ENCODE measurements around the gene PRKACB.

PRKACB gene

GRCh38 chr1:84257617-84258016, 113.5 kb downstream of the PRKACB start:
- Histone ChIP-seq H3K27ac (ENCODE audit: low read depth, low read length) (no peak overlapping the region), H3K4ac (ENCODE audit: low read depth, low read length) (no peak overlapping the region), H3K56ac (ENCODE audit: low read length) (no peak overlapping the region), H2BK120ac (ENCODE audit: low read depth, low read length) (no peak overlapping the region), H2BK15ac (replicated peaks; ENCODE audit: low read depth) (no peak overlapping the region), H3K9ac (ENCODE audit: low read length) (no peak overlapping the region), H2AK5ac (ENCODE audit: low read length) (no peak overlapping the region), H3K79me2 (ENCODE audit: control insufficient read depth, insufficient read depth, low read length) (no peaks in the 10 kb centered on the region), H4K8ac (ENCODE audit: low read depth, low read length) (no peak overlapping the region), H3K4me2 (ENCODE audit: low read length) (no peak overlapping the region), H3K79me1 (ENCODE audit: low read length) (no peaks in the 10 kb centered on the region), H3K18ac (ENCODE audit: low read length) (no peak overlapping the region), H3K36me3 (ENCODE audit: control insufficient read depth, insufficient read depth, low read length) (no peaks in the 10 kb centered on the region), H3K23ac (ENCODE audit: low read length) (no peak overlapping the region), H3K4me3 (ENCODE audit: low read length) (no peak overlapping the region), H3K27me3 (ENCODE audit: insufficient read depth, low read length, poor library complexity) (no peaks in the 10 kb centered on the region), H2BK5ac (ENCODE audit: low read length) (no peak overlapping the region), H3K4me1 (ENCODE audit: control insufficient read depth, low read depth, low read length) (no peaks in the 10 kb centered on the region), H4K5ac (ENCODE audit: low read length) (no peak overlapping the region)
- no peak for DNase-seq
- no CpG with 5 or more reads among the region's 2 CpGs for whole genome bisulfite sequencing (ENCODE audit: extremely low coverage, insufficient coverage, low lambda C conversion rate)

- no peaks in the 10 kb centered on the region for H3K79me2 ChIP-seq (ENCODE audit: control insufficient read depth, insufficient read depth, low read length)
- H2BK15ac ChIP-seq (replicated peaks; ENCODE audit: low read depth), result no peak overlapping the region
- no peak overlapping the region for H3K9ac ChIP-seq (ENCODE audit: low read length)
- no peaks in the 10 kb centered on the region for H3K36me3 ChIP-seq (ENCODE audit: control insufficient read depth, insufficient read depth, low read length)
- no peak overlapping the region for H2BK5ac ChIP-seq (ENCODE audit: low read length)
- no peak overlapping the region for H4K5ac ChIP-seq (ENCODE audit: low read length)
- H3K27ac ChIP-seq (ENCODE audit: low read depth, low read length), result no peak overlapping the region
- no peak overlapping the region for H3K4me2 ChIP-seq (ENCODE audit: low read length)
- H3K56ac ChIP-seq (ENCODE audit: low read length), result no peak overlapping the region
- H3K4me3 ChIP-seq (ENCODE audit: low read length), result no peak overlapping the region
- no peaks in the 10 kb centered on the region for H3K27me3 ChIP-seq (ENCODE audit: insufficient read depth, low read length, poor library complexity)
- no peak overlapping the region for H3K18ac ChIP-seq (ENCODE audit: low read length)
- H3K4ac ChIP-seq (ENCODE audit: low read depth, low read length), result no peak overlapping the region
- H2AK5ac ChIP-seq (ENCODE audit: low read length), result no peak overlapping the region
- H2BK120ac ChIP-seq (ENCODE audit: low read depth, low read length), result no peak overlapping the region
- H4K8ac ChIP-seq (ENCODE audit: low read depth, low read length), result no peak overlapping the region
- no peak for DNase-seq
- no peaks in the 10 kb centered on the region for H3K79me1 ChIP-seq (ENCODE audit: low read length)
- no peaks in the 10 kb centered on the region for H3K4me1 ChIP-seq (ENCODE audit: control insufficient read depth, low read depth, low read length)
- no peak overlapping the region for H3K23ac ChIP-seq (ENCODE audit: low read length)
- no CpG with 5 or more reads among the region's 2 CpGs for WGBS (ENCODE audit: extremely low coverage, insufficient coverage, low lambda C conversion rate)
These were observed 115.3 kb downstream of the PRKACB start for GRCh38 chr1:84259376-84259775.

- no peaks in the 10 kb centered on the region for H3K4me1 ChIP-seq (ENCODE audit: control insufficient read depth, low read depth, low read length)
- no peak overlapping the region for H3K4me3 ChIP-seq (ENCODE audit: low read length)
- H2BK120ac ChIP-seq (ENCODE audit: low read depth, low read length), result no peak overlapping the region
- no peak overlapping the region for H4K8ac ChIP-seq (ENCODE audit: low read depth, low read length)
- no peaks in the 10 kb centered on the region for H3K27me3 ChIP-seq (ENCODE audit: insufficient read depth, low read length, poor library complexity)
- no peak overlapping the region for H3K9ac ChIP-seq (ENCODE audit: low read length)
- H2BK15ac ChIP-seq (replicated peaks; ENCODE audit: low read depth), result no peak overlapping the region
- DNase-seq, result no peak
- H3K4me2 ChIP-seq (ENCODE audit: low read length), result no peak overlapping the region
- H2BK5ac ChIP-seq (ENCODE audit: low read length), result no peak overlapping the region
- H3K4ac ChIP-seq (ENCODE audit: low read depth, low read length), result no peak overlapping the region
- no peak overlapping the region for H3K23ac ChIP-seq (ENCODE audit: low read length)
- H3K79me1 ChIP-seq (ENCODE audit: low read length), result no peaks in the 10 kb centered on the region
- H3K27ac ChIP-seq (ENCODE audit: low read depth, low read length), result no peak overlapping the region
- H3K79me2 ChIP-seq (ENCODE audit: control insufficient read depth, insufficient read depth, low read length), result no peaks in the 10 kb centered on the region
- no peaks in the 10 kb centered on the region for H3K36me3 ChIP-seq (ENCODE audit: control insufficient read depth, insufficient read depth, low read length)
- no peak overlapping the region for H3K56ac ChIP-seq (ENCODE audit: low read length)
- H3K18ac ChIP-seq (ENCODE audit: low read length), result no peak overlapping the region
- WGBS (ENCODE audit: extremely low coverage, insufficient coverage, low lambda C conversion rate), result no CpG with 5 or more reads among the region's 2 CpGs
- no peak overlapping the region for H4K5ac ChIP-seq (ENCODE audit: low read length)
- no peak overlapping the region for H2AK5ac ChIP-seq (ENCODE audit: low read length)
These were observed 115.9 kb downstream of the PRKACB start for GRCh38 chr1:84259989-84260388.

- no peak overlapping the region for H4K8ac ChIP-seq (ENCODE audit: low read depth, low read length)
- H3K36me3 ChIP-seq (ENCODE audit: control insufficient read depth, insufficient read depth, low read length), result no peaks in the 10 kb centered on the region
- H3K56ac ChIP-seq (ENCODE audit: low read length), result no peak overlapping the region
- H3K79me2 ChIP-seq (ENCODE audit: control insufficient read depth, insufficient read depth, low read length), result no peaks in the 10 kb centered on the region
- H2BK5ac ChIP-seq (ENCODE audit: low read length), result no peak overlapping the region
- no peak overlapping the region for H3K9ac ChIP-seq (ENCODE audit: low read length)
- no peak overlapping the region for H3K4me2 ChIP-seq (ENCODE audit: low read length)
- H3K23ac ChIP-seq (ENCODE audit: low read length), result no peak overlapping the region
- no peak overlapping the region for H2BK120ac ChIP-seq (ENCODE audit: low read depth, low read length)
- no peak overlapping the region for H4K5ac ChIP-seq (ENCODE audit: low read length)
- no peak overlapping the region for H3K27ac ChIP-seq (ENCODE audit: low read depth, low read length)
- no peak overlapping the region for H3K4me3 ChIP-seq (ENCODE audit: low read length)
- H3K79me1 ChIP-seq (ENCODE audit: low read length), result no peaks in the 10 kb centered on the region
- no peak overlapping the region for H3K4ac ChIP-seq (ENCODE audit: low read depth, low read length)
- no peak overlapping the region for H3K18ac ChIP-seq (ENCODE audit: low read length)
- no peak overlapping the region for H2BK15ac ChIP-seq (replicated peaks; ENCODE audit: low read depth)
- H3K4me1 ChIP-seq (ENCODE audit: control insufficient read depth, low read depth, low read length), result no peaks in the 10 kb centered on the region
- WGBS (ENCODE audit: extremely low coverage, insufficient coverage, low lambda C conversion rate), result no CpG with 5 or more reads among the region's 3 CpGs
- H2AK5ac ChIP-seq (ENCODE audit: low read length), result no peak overlapping the region
- no peaks in the 10 kb centered on the region for H3K27me3 ChIP-seq (ENCODE audit: insufficient read depth, low read length, poor library complexity)
- no peak for DNase-seq
These were observed 116.9 kb downstream of the PRKACB start for GRCh38 chr1:84260852-84261518.

- H3K4me2 ChIP-seq (ENCODE audit: low read length), result no peak overlapping the region
- H3K4me3 ChIP-seq (ENCODE audit: low read length), result no peak overlapping the region
- no peak overlapping the region for H2BK120ac ChIP-seq (ENCODE audit: low read depth, low read length)
- no peak overlapping the region for H3K27ac ChIP-seq (ENCODE audit: low read depth, low read length)
- no peak overlapping the region for H2BK5ac ChIP-seq (ENCODE audit: low read length)
- H3K18ac ChIP-seq (ENCODE audit: low read length), result no peak overlapping the region
- no peaks in the 10 kb centered on the region for H3K4me1 ChIP-seq (ENCODE audit: control insufficient read depth, low read depth, low read length)
- no peak overlapping the region for H4K5ac ChIP-seq (ENCODE audit: low read length)
- H3K79me2 ChIP-seq (ENCODE audit: control insufficient read depth, insufficient read depth, low read length), result no peaks in the 10 kb centered on the region
- no CpG with 5 or more reads among the region's 2 CpGs for WGBS (ENCODE audit: extremely low coverage, insufficient coverage, low lambda C conversion rate)
- no peak overlapping the region for H2AK5ac ChIP-seq (ENCODE audit: low read length)
- no peaks in the 10 kb centered on the region for H3K36me3 ChIP-seq (ENCODE audit: control insufficient read depth, insufficient read depth, low read length)
- H3K23ac ChIP-seq (ENCODE audit: low read length), result no peak overlapping the region
- H3K27me3 ChIP-seq (ENCODE audit: insufficient read depth, low read length, poor library complexity), result no peaks in the 10 kb centered on the region
- no peak overlapping the region for H3K56ac ChIP-seq (ENCODE audit: low read length)
- DNase-seq, result no peak
- H4K8ac ChIP-seq (ENCODE audit: low read depth, low read length), result no peak overlapping the region
- no peak overlapping the region for H3K9ac ChIP-seq (ENCODE audit: low read length)
- H3K4ac ChIP-seq (ENCODE audit: low read depth, low read length), result no peak overlapping the region
- H2BK15ac ChIP-seq (replicated peaks; ENCODE audit: low read depth), result no peak overlapping the region
- no peaks in the 10 kb centered on the region for H3K79me1 ChIP-seq (ENCODE audit: low read length)
These were observed 120.9 kb downstream of the PRKACB start for GRCh38 chr1:84264961-84265360.

GRCh38 chr1:84265867-84266266, 121.8 kb downstream of the PRKACB start:
- Histone ChIP-seq H3K27me3 (ENCODE audit: insufficient read depth, low read length, poor library complexity) (no peaks in the 10 kb centered on the region), H3K56ac (ENCODE audit: low read length) (no peak overlapping the region), H2BK5ac (ENCODE audit: low read length) (no peak overlapping the region), H3K27ac (ENCODE audit: low read depth, low read length) (no peak overlapping the region), H4K8ac (ENCODE audit: low read depth, low read length) (no peak overlapping the region), H3K4me1 (ENCODE audit: control insufficient read depth, low read depth, low read length) (no peaks in the 10 kb centered on the region), H2BK15ac (replicated peaks; ENCODE audit: low read depth) (no peak overlapping the region), H3K79me1 (ENCODE audit: low read length) (no peaks in the 10 kb centered on the region), H3K4me3 (ENCODE audit: low read length) (no peak overlapping the region), H3K4ac (ENCODE audit: low read depth, low read length) (no peak overlapping the region), H2AK5ac (ENCODE audit: low read length) (no peak overlapping the region), H3K4me2 (ENCODE audit: low read length) (no peak overlapping the region), H4K5ac (ENCODE audit: low read length) (no peak overlapping the region), H3K18ac (ENCODE audit: low read length) (no peak overlapping the region), H3K79me2 (ENCODE audit: control insufficient read depth, insufficient read depth, low read length) (no peaks in the 10 kb centered on the region), H3K36me3 (ENCODE audit: control insufficient read depth, insufficient read depth, low read length) (no peaks in the 10 kb centered on the region), H3K23ac (ENCODE audit: low read length) (no peak overlapping the region), H3K9ac (ENCODE audit: low read length) (no peak overlapping the region), H2BK120ac (ENCODE audit: low read depth, low read length) (no peak overlapping the region)
- no CpG with 5 or more reads among the region's 3 CpGs for WGBS (ENCODE audit: extremely low coverage, insufficient coverage, low lambda C conversion rate)
- DNase-seq, result no peak

Measured in mesendoderm (in vitro differentiated cells).